ENCODE results near the gene MFN2. TPM values are rescaled to one million over a fixed set of nuclear protein-coding genes. Genes with fewer than 3 reads are reported as not detected.

The MFN2 gene
- total RNA-seq (2021; ENCODE audit: unreplicated experiment): 104 TPM
- 74.4 TPM for polyA plus RNA-seq (2012; ENCODE audit: insufficient read length)
- percentile 78 among the genes with signal in this experiment for Bru-seq, nascent RNA
- BruChase-seq, experiment 1, labeled RNA remaining after a 2-hour chase: percentile 87 among the genes with signal in this experiment
- percentile 95 among the genes with signal in this experiment for BruChase-seq, experiment 2, labeled RNA remaining after a 6-hour chase
- long read RNA-seq, full-length matches to known transcripts: 50 of 209 reads
- long read RNA-seq, partial matches to known transcripts: 138 of 209 reads
- long read RNA-seq, other reads (novel, unspliced or antisense): 21 of 209 reads

- in situ Hi-C loops (cut with HindIII; ENCODE audit: low pct_unique_long_range_greater_than_20kb, low sequenced_read_pairs): no loop called here
- POLR2A ChIA-PET: interaction anchor here (0.7 to 1.9 kb wide), 3 partner anchors 51 to 72 kb away, joined by 3 to 23 read pairs (median 5); no protein-coding TSS in a partner anchor
- Histone ChIP-seq H3K27ac (ENCODE audit: low read length) (peak within 1 kb of the TSS; percentile 90), H3K9me3 (ENCODE audit: control insufficient read depth, insufficient read depth, low read depth, low read length) (no peaks in the 10 kb centered on the region), H3K4me3 (ENCODE audit: low read depth in 2 of 2, low read length in 2 of 2) (peak within 1 kb of the TSS; percentile 98 to 99), H3K27me3 (ENCODE audit: control insufficient read depth, insufficient read depth, low read length) (no peaks in the 10 kb centered on the region), H3K36me3 (ENCODE audit: control insufficient read depth, insufficient read depth, low read length) (peaks cover 10% of the 10 kb centered on the region), H3K4me1 (ENCODE audit: control insufficient read depth, insufficient read depth, low read length) (peaks cover 26% of the 10 kb centered on the region)
- CTCF ChIA-PET: interaction anchor here (0.8 kb wide), 1 partner anchor 13 kb away, joined by 6 read pairs; no protein-coding TSS in a partner anchor
- ATAC-seq (peak; percentile 96), DNase-seq (ENCODE audit: low read depth, low spot score) (peak; percentile 88)
- intact Hi-C loops (cut with micrococcal nuclease; ENCODE audit: unreplicated experiment): no loop called here
- TF ChIP-seq CTCF (IDR thresholded peaks at IDR 0.05) (no peak), SIN3A (IDR thresholded peaks at IDR 0.05; ENCODE audit: borderline replicate concordance, insufficient read depth, low read depth, low read length) (peak; percentile 87; the same call in 1 of the 2 replicates), TCF7L2 (IDR thresholded peaks at IDR 0.05; ENCODE audit: low read depth, low read length) (no peak), POLR2AphosphoS5 (IDR thresholded peaks at IDR 0.05; ENCODE audit: low read depth, low read length) (peak; percentile 75), REST (IDR thresholded peaks at IDR 0.05; ENCODE audit: insufficient read depth in 1 of 2, low read depth in 2 of 2, low read length in 1 of 2) (0 out of 4 replicates have a peak, but pooled peaks of 1 of the 2 experiments have one; percentile 47)
- BruUV-seq (replicated peaks): no TSS peak
These were observed at the start of gene MFN2 for GRCh38 chr1:11979851-11980675. Gene MFN2 (plus strand): TSS chr1:11980444. CDS start chr1:11989169, 8,725 bp downstream.

- CTCF ChIA-PET: interaction anchor here (0.6 kb wide), 1 partner anchor 197 kb away, joined by 6 read pairs; no protein-coding TSS in a partner anchor
These were observed 49.4 kb upstream of the MFN2 start for GRCh38 chr1:11930571-11931445.

More at GRCh38 chr1:11930571-11931445, 49.4 kb upstream of the MFN2 start:
- intact Hi-C loops (cut with micrococcal nuclease; ENCODE audit: unreplicated experiment) (no loop called here), in situ Hi-C loops (cut with HindIII; ENCODE audit: low pct_unique_long_range_greater_than_20kb, low sequenced_read_pairs) (no loop called here)
- no peak for DNase-seq (ENCODE audit: low read depth, low spot score)
- BruUV-seq (replicated peaks): no TSS peak
- no peak for TF ChIP-seq CTCF (IDR thresholded peaks at IDR 0.05)
- no peak for TF ChIP-seq TCF7L2 (IDR thresholded peaks at IDR 0.05; ENCODE audit: low read depth, low read length)
- TF ChIP-seq REST (IDR thresholded peaks at IDR 0.05; ENCODE audit: insufficient read depth in 1 of 2, low read depth in 2 of 2, low read length in 1 of 2): no peak
- no peak for TF ChIP-seq POLR2AphosphoS5 (IDR thresholded peaks at IDR 0.05; ENCODE audit: low read depth, low read length)
- H3K4me1 ChIP-seq (ENCODE audit: control insufficient read depth, insufficient read depth, low read length): peaks cover 33% of the 10 kb centered on the region
- H3K27me3 ChIP-seq (ENCODE audit: control insufficient read depth, insufficient read depth, low read length): no peaks in the 10 kb centered on the region
- no peaks in the 10 kb centered on the region; the same call in 1 of the 2 replicates for H3K36me3 ChIP-seq (ENCODE audit: control insufficient read depth, insufficient read depth, low read length)
- peak overlapping the region; percentile 9 for H3K27ac ChIP-seq (ENCODE audit: low read length)
- ATAC-seq: no peak
- POLR2A ChIA-PET: interaction anchor here (1.3 kb wide), 1 partner anchor 23 kb away, joined by 5 read pairs; no protein-coding TSS in a partner anchor
- H3K9me3 ChIP-seq (ENCODE audit: control insufficient read depth, insufficient read depth, low read depth, low read length): no peaks in the 10 kb centered on the region
- H3K4me3 ChIP-seq (ENCODE audit: low read depth in 2 of 2, low read length in 2 of 2): no peak overlapping the region
